H1 (cell line): Measurements from ENCODE around the gene ACBD6. TPM values are rescaled to one million over a fixed set of nuclear protein-coding genes. Genes with fewer than 3 reads are reported as not detected.

ENCODE experiments used
- BCL11A ChIP-seq, 2 experiments: IDR thresholded peaks; one replicate each; pipeline ENCODE4 v1.6.1; 2011; ENCODE audit warnings: low read depth in 2 of 2, low read length in 2 of 2, mild to moderate bottlenecking in 2 of 2
- CHD7 ChIP-seq: fragments of 300-600 bp; sonication (generic); IDR thresholded peaks from 2 replicates; pipeline ENCODE4 v1.7.1; 2012; ENCODE audit warnings: low read length, moderate library complexity, mild to moderate bottlenecking, inconsistent platforms; ENCODE audit not compliant: insufficient replicate concordance
- EGR1 ChIP-seq: IDR thresholded peaks from 2 replicates; pipeline ENCODE4 v1.6.1; 2011; ENCODE audit warnings: low read depth, low read length, borderline replicate concordance
- GABPA ChIP-seq: IDR thresholded peaks from 2 replicates; pipeline ENCODE4 v1.6.1; 2011; ENCODE audit warnings: mild to moderate bottlenecking, low read length, moderate library complexity, borderline replicate concordance; ENCODE audit not compliant: insufficient read depth
- RNF2 ChIP-seq: fragments of 200-900, 300-1000 bp; sonication (generic); IDR thresholded peaks from 2 replicates; pipeline ENCODE4 v1.7.1; 2016; ENCODE audit warnings: borderline replicate concordance, low read depth, mild to moderate bottlenecking, antibody characterized with exemption, low read length; ENCODE audit not compliant: poor library complexity, severe bottlenecking; ENCODE audit errors: missing control alignments
- SAP30 ChIP-seq: fragments of 300-600 bp; sonication (generic); IDR thresholded peaks from 2 replicates; pipeline ENCODE4 v1.7.1; 2012; ENCODE audit warnings: low read length, moderate library complexity, mild to moderate bottlenecking, inconsistent platforms; ENCODE audit not compliant: insufficient read depth, insufficient replicate concordance
- SRF ChIP-seq: IDR thresholded peaks from 2 replicates; pipeline ENCODE4 v1.6.1; 2011; ENCODE audit warnings: mild to moderate bottlenecking, low read depth, low read length, moderate library complexity
- SUZ12 ChIP-seq: fragments of 200-600 bp; sonication (generic); IDR thresholded peaks from 2 replicates; pipeline ENCODE4 v1.6.1; 2012; ENCODE audit warnings: mild to moderate bottlenecking, inconsistent platforms, low read length, moderate library complexity, mixed read lengths
- polyA plus RNA-seq, 7 experiments: library from polyadenylated mRNA; depleted of rRNA in 3 of 7; stranded (reverse) in 5 of 7; unstranded in 2 of 7; fragments of >200 nt in 5 of 7; fragments of 200-250 nt in 2 of 7; gene quantifications; 1 replicate in 5 of 7; 2 replicates in 1 of 7; 4 replicates in 1 of 7; pipeline versions ENCODE4 v1.2.1 to v1.2.3, GENCODE V29; 2011 to 2013; ENCODE audit warnings: missing spikeins in 2 of 7, mixed read lengths in 2 of 7
- total RNA-seq: library from RNA; stranded (reverse); fragmentation: NEBNext Ultra II Directional; extraction: Animal tissue kit (Norgen Biotek cat#: 25700); gene quantifications from 2 replicates; pipeline ENCODE4 v1.2.1, GENCODE V29; 2021
- TF ChIP-seq, protein P1 (sequence below): IDR thresholded peaks from 2 replicates; pipeline ENCODE4 v1.6.1; 2012; ENCODE audit warnings: inconsistent platforms

The ACBD6 gene
- total and polyA plus RNA-seq, 2 of the 8 experiments (the other 6 are each of a cell fraction or from before 2014, with no cell fraction given) = 52.0 to 67.7 TPM

DNA sequence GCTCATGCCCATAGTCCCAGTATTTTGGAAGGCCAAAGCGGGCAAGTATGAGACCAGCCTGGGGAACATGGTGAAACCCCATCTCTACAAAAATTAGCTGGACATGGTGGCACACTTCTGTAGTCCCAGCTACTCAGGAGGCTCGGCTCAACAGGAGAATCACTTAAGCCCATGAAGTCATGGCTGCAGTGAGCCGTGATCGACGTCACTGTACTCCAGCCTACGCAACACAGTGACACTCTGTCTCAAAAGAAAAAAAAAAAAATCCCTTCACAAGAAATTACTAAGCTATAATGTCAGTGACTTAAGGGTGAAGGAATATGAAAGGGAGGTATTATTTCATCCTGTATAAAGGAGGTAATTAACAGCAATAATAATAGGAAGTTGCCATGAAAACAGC, 99.8 kb downstream of the ACBD6 start (continued):
- TF ChIP-seq CHD7 (no peak), SAP30 (no peak), RNF2 (no peak), EGR1 (no peak), BCL11A (IDR thresholded peaks at IDR 0.05; ENCODE audit: low read depth in 2 of 2, low read length in 2 of 2) (no peak), SUZ12 (no peak), GABPA (no peak), SRF (no peak)
- TF ChIP-seq, protein P1, sequence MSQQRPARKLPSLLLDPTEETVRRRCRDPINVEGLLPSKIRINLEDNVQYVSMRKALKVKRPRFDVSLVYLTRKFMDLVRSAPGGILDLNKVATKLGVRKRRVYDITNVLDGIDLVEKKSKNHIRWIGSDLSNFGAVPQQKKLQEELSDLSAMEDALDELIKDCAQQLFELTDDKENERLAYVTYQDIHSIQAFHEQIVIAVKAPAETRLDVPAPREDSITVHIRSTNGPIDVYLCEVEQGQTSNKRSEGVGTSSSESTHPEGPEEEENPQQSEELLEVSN = no peak
